IPS-NIHi7 (cell line): ENCODE data around the gene GRM8.

Experiments
- DNase-seq: peaks from one replicate; pipeline ENCODE4 v3.0.0; 2012; ENCODE audit warnings: mixed read lengths; ENCODE audit errors: extremely low spot score

Gene GRM8

DNA sequence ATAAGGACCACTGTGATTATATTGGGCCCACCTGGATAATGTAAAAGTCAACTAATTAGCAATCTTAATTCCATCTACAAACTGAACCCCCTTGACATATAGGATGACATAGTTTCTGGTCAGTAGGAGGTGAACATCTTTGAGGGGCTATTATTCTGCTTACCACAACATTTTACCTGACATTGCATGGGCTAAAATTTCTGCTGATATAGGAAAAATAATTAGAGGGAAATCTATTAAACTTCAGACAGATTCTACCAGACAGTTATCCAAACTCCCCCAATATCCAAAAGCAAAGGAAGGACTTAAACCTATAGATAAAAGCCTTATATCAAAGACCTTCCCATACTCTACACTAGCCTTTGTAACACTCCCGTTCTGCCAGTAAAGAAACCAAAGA lies 443.6 kb downstream of the GRM8 start:
- DNase-seq = no peak

DNA sequence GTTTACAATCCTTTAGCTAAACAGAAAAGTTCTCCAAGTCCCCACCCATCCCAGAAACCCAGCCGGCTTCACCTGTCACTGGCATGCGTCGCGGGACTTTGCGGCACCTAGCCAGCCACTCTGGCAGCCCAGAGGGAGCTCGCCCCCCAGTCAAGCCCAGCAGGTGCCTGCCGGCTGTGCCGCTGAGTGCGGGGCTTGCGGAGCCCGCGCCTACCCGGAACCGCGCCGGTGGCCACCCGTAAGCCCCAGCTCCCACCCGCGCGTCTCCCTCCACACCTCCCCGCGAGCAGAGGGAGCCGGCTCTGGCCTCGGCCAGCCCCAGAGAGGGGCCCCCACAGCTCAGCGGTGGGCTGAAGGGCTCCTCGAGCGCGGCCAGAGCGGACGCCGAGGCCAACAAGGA lies 446.1 kb downstream of the GRM8 start:
- DNase-seq = no peak

DNA sequence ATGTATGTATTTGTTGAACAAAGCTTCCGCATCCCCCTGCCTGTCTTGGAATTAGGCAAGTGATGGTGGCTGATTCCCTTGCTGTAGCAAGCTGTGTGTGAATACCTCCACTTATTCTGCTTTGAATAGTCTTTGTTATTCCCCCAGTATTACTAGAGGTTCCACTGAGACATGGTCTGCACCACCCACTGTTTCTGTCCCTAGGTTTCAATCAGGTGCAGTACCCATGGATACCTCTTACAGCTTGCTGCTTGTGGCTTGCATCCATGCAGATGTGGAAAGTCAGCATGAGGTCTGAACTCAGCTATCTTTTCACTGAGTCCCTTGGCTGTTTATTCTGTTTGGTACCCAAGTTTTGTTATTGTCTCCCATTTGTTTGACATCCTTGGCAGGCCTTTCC lies 447.4 kb downstream of the GRM8 start:
- no peak for DNase-seq

DNA sequence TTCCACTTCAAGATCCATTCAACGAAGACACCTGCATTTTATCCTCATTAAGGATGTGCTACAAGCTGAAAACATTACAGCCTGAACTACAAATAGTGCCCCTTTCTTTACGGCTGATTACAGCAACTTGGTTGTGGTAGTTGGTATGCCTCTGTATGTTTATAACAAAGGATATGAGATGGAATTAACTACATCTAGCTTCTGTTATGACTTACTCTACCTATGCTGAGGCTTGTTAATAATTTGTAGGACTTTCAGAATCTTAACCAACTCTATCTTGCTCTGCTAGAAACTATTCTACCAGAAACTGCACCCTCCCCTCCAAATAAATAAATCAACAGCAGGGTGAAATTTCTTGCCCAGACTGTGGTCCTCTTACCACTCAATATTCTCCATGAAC lies 448.1 kb downstream of the GRM8 start:
- DNase-seq = no peak

GRCh38 chr7:126803990-126804389 lies 448.8 kb downstream of the GRM8 start:
- no peak for DNase-seq

GRCh38 chr7:126803060-126803665 lies 449.6 kb downstream of the GRM8 start:
- DNase-seq = peak; percentile 64

DNA sequence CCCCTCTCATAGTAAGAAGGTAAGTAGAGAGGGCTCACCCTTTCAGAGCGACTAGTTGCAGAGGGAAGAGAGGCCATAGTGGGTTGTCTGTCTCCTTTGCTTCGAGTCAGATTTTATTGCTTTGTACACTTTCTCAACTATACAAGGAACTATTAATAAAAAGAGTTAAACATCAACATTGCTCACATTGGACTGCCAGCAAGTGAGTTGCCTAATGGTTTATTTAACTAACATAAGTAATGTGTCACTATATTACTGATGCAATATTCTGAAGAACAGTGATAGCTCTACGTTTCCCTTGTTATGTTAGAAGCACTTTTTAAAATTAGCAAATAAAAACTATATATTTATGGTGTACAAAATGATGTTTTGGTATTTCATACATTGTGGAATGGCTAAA lies 451.0 kb downstream of the GRM8 start:
- no peak for DNase-seq

GRCh38 chr7:126799541-126799940 lies 453.2 kb downstream of the GRM8 start:
- DNase-seq = no peak

- no peak for DNase-seq
Observed at GRCh38 chr7:126792521-126792920, 460.2 kb downstream of the GRM8 start.

GRCh38 chr7:126791306-126791705 lies 461.4 kb downstream of the GRM8 start:
- DNase-seq = no peak

- DNase-seq = no peak
Observed at GRCh38 chr7:126790763-126791162, 462.0 kb downstream of the GRM8 start.

DNA sequence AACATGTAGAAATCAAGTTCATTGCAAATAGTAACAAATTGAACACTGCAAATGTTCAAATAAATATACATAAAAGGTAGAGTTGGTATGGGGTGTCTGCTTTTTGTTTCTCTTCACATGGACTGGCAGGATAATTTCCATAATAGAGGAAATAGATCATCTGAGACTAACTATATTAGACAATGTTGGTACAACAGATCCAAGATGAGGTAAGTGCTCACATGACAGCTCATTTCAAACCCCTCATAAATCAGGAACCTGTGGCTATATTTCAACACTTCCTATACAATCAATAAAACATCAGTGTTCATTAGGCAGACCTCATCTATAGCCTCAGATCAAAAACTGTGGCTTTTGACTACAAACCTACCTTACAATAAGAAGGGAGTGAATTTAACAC lies 469.1 kb downstream of the GRM8 start:
- DNase-seq = no peak

GRCh38 chr7:126780993-126781392 lies 471.7 kb downstream of the GRM8 start:
- no peak for DNase-seq

GRCh38 chr7:126778101-126778500 lies 474.6 kb downstream of the GRM8 start:
- DNase-seq = no peak

GRCh38 chr7:126776498-126776897 lies 476.2 kb downstream of the GRM8 start:
- no peak for DNase-seq

- DNase-seq = no peak
Observed at GRCh38 chr7:126774077-126774476, 478.7 kb downstream of the GRM8 start.

- no peak for DNase-seq
Observed at GRCh38 chr7:126768836-126769235, 483.9 kb downstream of the GRM8 start.

DNA sequence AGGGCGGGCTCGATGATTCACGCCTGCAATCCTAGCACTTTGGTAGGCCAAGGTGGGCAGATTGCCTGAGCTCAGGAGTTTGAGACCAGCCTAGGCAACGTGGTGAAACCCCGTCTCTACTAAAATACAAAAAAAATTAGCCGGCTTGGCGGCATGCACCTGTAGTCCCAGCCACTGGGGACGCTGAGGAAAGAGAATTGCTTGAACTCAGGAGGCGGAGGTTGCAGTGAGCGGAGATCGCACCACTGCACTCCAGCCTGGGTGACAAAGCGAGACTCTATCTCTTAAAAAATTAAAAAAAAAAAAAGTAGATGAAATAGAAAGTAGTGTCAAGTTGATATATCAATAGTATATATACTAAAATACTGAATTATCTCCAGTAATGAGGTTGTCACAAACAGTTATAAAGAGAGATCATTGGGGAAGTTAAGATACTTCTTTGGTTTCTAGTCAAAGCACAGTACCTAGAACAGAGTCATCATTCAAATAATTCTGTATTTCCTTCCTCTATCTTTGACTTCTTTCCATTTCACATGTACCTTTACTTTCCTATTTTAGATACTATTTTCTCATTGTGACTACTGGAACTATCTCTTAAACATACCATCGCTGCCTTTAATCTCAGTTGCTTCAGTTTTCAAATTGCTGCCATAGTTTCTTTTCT lies 491.7 kb downstream of the GRM8 start:
- no peak for DNase-seq

GRCh38 chr7:126755381-126755780 lies 497.4 kb downstream of the GRM8 start:
- DNase-seq = no peak

GRCh38 chr7:126750207-126750911 lies 502.4 kb downstream of the GRM8 start:
- DNase-seq = no peak

DNA sequence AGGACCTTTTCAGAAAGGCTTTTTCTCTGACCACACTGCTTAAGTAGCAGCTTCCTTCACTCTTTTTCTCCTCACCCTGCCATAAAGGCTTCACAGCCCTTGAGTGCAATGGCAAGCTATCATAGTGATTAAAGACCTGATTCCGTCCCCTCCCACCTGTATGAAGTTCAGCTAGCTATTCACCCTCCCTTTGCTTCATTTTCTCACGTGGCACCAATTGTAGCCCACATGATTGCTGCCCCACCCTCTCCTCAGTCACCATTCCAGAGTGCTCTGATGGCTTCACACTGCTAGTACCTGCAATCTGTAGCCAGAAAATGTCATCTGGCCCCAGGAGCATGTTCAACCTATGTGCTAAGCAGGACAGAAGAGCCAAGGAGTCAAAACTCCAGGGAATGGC lies 523.8 kb downstream of the GRM8 start:
- no peak for DNase-seq

GRCh38 chr7:126727930-126728391 lies 524.8 kb downstream of the GRM8 start:
- no peak for DNase-seq

GRCh38 chr7:126723966-126724544 lies 528.7 kb downstream of the GRM8 start:
- no peak for DNase-seq
